NCI-H345 treated with DMSO at 0.1 percent for 48 hours (cell line): ENCODE measurements around the gene TNS3.

Experiments used
- DNase-seq: peaks from one replicate; lab custom pipeline; 2025; ENCODE audit not compliant: unreplicated experiment; lab: John Stamatoyannopoulos, UW

The TNS3 gene

GRCh38 chr7:47526466-47526865, 55.4 kb downstream of the TNS3 start:
- no peak for DNase-seq

GRCh38 chr7:47525066-47525623, 56.8 kb downstream of the TNS3 start:
- no peak for DNase-seq

- no peak for DNase-seq
Measured at GRCh38 chr7:47523401-47523800, 58.5 kb downstream of the TNS3 start.

- DNase-seq: no peak
Measured at GRCh38 chr7:47521816-47522561, 59.9 kb downstream of the TNS3 start.

GRCh38 chr7:47521011-47521795, 60.7 kb downstream of the TNS3 start:
- no peak for DNase-seq

GRCh38 chr7:47520406-47520805, 61.5 kb downstream of the TNS3 start:
- DNase-seq: no peak

GRCh38 chr7:47518827-47519226, 63.1 kb downstream of the TNS3 start:
- DNase-seq: no peak

- no peak for DNase-seq
Measured at GRCh38 chr7:47517821-47518480, 64.0 kb downstream of the TNS3 start.

- peak; percentile 95 for DNase-seq
Measured at GRCh38 chr7:47516985-47517600, 64.8 kb downstream of the TNS3 start.

- no peak for DNase-seq
Measured at GRCh38 chr7:47516386-47516785, 65.5 kb downstream of the TNS3 start.

GRCh38 chr7:47515305-47515834, 66.5 kb downstream of the TNS3 start:
- no peak for DNase-seq

GRCh38 chr7:47514818-47515217, 67.1 kb downstream of the TNS3 start:
- DNase-seq: no peak

GRCh38 chr7:47514367-47514766, 67.5 kb downstream of the TNS3 start:
- no peak for DNase-seq

GRCh38 chr7:47513741-47514241, 68.1 kb downstream of the TNS3 start:
- DNase-seq: no peak

GRCh38 chr7:47512481-47513176, 69.3 kb downstream of the TNS3 start:
- DNase-seq: no peak

- no peak for DNase-seq
Measured at GRCh38 chr7:47511699-47512370, 70.1 kb downstream of the TNS3 start.

GRCh38 chr7:47510786-47511185, 71.1 kb downstream of the TNS3 start:
- DNase-seq: no peak

GRCh38 chr7:47510192-47510591, 71.7 kb downstream of the TNS3 start:
- DNase-seq: no peak

GRCh38 chr7:47509571-47509970, 72.3 kb downstream of the TNS3 start:
- DNase-seq: no peak
